Neural cell (in vitro differentiated cells): Measurements from ENCODE around the gene BPIFB1.

ENCODE experiments used
- CTCF ChIP-seq: fragments of 450-650 bp; IDR thresholded peaks from 2 replicates; pipeline ENCODE4 v1.5.1; 2014; ENCODE audit warnings: antibody characterized with exemption, mild to moderate bottlenecking, moderate library complexity; ENCODE audit not compliant: poor library complexity, severe bottlenecking
- EP300 ChIP-seq: fragments of 450-650 bp; conservative IDR thresholded peaks from 2 replicates; pipeline ENCODE4 v1.6.1; 2014; ENCODE audit warnings: antibody characterized with exemption, mild to moderate bottlenecking, moderate library complexity; ENCODE audit not compliant: poor library complexity, severe bottlenecking

- TF ChIP-seq EP300 (no peak), CTCF (no peak)
These were observed 54.6 kb downstream of the BPIFB1 start for GRCh38 chr20:33337531-33338165.
